ENCODE measurements around the gene DHPS. TPM values are rescaled to one million over a fixed set of nuclear protein-coding genes. Genes with fewer than 3 reads are reported as not detected.
"Not testable (repeated sequence)": the region's sequence is repeated elsewhere in the genome, so short reads cannot be mapped to it uniquely, and the experiment has no call there.

Gene DHPS
- total RNA-seq, 4 donors from 2014 or later: 77.3 to 122 (median 92.1) TPM

GRCh38 chr19:12715102-12715501, 33.4 kb upstream of the DHPS start:
- ATAC-seq: no peak
- H3K4me1 ChIP-seq: peaks cover 0 to 39% (median 3%) of the 10 kb centered on the region in 3 donors
- no peak overlapping the region for H3K27ac ChIP-seq
- H3K9me3 ChIP-seq: no peaks in the 10 kb centered on the region
- WGBS, 2 donors (ENCODE audit: low coverage in 1 of 2): 80 to 100% methylated on average over 1 to 2 of the region's 15 CpGs
- peaks cover 0 to 90% of the 10 kb centered on the region in 2 donors for H3K36me3 ChIP-seq
- H3K4me3 ChIP-seq: no peak overlapping the region
- H3K27me3 ChIP-seq: no peaks in the 10 kb centered on the region
- no peak for TF ChIP-seq POLR2AphosphoS5 (IDR thresholded peaks at IDR 0.05)
- no peak for TF ChIP-seq EP300 (IDR thresholded peaks at IDR 0.05)
- TF ChIP-seq, protein P1, sequence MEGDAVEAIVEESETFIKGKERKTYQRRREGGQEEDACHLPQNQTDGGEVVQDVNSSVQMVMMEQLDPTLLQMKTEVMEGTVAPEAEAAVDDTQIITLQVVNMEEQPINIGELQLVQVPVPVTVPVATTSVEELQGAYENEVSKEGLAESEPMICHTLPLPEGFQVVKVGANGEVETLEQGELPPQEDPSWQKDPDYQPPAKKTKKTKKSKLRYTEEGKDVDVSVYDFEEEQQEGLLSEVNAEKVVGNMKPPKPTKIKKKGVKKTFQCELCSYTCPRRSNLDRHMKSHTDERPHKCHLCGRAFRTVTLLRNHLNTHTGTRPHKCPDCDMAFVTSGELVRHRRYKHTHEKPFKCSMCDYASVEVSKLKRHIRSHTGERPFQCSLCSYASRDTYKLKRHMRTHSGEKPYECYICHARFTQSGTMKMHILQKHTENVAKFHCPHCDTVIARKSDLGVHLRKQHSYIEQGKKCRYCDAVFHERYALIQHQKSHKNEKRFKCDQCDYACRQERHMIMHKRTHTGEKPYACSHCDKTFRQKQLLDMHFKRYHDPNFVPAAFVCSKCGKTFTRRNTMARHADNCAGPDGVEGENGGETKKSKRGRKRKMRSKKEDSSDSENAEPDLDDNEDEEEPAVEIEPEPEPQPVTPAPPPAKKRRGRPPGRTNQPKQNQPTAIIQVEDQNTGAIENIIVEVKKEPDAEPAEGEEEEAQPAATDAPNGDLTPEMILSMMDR (IDR thresholded peaks at IDR 0.05): no peak
- TF ChIP-seq POLR2A (IDR thresholded peaks at IDR 0.05): no peak

- not testable (repeated sequence) for H3K27me3 ChIP-seq, H3K9me3 ChIP-seq, H3K4me3 ChIP-seq, H3K27ac ChIP-seq, ATAC-seq
- Histone ChIP-seq H3K36me3 (peaks cover 0 to 97% of the 10 kb centered on the region in 2 donors), H3K4me1 (peaks cover 0 to 21% (median 0%) of the 10 kb centered on the region in 3 donors)
- WGBS, 2 donors (ENCODE audit: low coverage in 1 of 2): 86 to 90% methylated on average over 6 to 7 of the region's 9 CpGs
Observed at GRCh38 chr19:12713304-12713703, 31.6 kb upstream of the DHPS start.

- not testable (repeated sequence) for H3K9me3 ChIP-seq, ATAC-seq, H3K4me3 ChIP-seq, H3K27me3 ChIP-seq
- Histone ChIP-seq H3K36me3 (peaks cover 0 to 97% of the 10 kb centered on the region in 2 donors), H3K4me1 (peaks cover 0 to 16% (median 0%) of the 10 kb centered on the region in 3 donors), H3K27ac (peak overlapping the region in 1 of 4 donors; percentile 17)
- TF ChIP-seq, protein P1 (IDR thresholded peaks at IDR 0.05): peak in 3 of 4 experiments; percentile 35 to 39 (median 37)
- 91 to 95% methylated on average over 3 to 4 of the region's 14 CpGs for WGBS, 2 donors (ENCODE audit: low coverage in 1 of 2)
Observed at GRCh38 chr19:12712077-12712476, 30.4 kb upstream of the DHPS start.

GRCh38 chr19:12711187-12711586, 29.5 kb upstream of the DHPS start:
- 74% methylated on average over 3 of the region's 17 CpGs; no CpG with 5 or more reads in 1 of the 2 donors for WGBS, 2 donors (ENCODE audit: low coverage in 1 of 2)
- ATAC-seq: no peak
- H3K4me3 ChIP-seq: no peak overlapping the region
- peaks cover 0 to 8% (median 0%) of the 10 kb centered on the region in 3 donors for H3K4me1 ChIP-seq
- no peaks in the 10 kb centered on the region for H3K27me3 ChIP-seq
- peaks cover 0 to 97% of the 10 kb centered on the region in 2 donors for H3K36me3 ChIP-seq
- no peaks in the 10 kb centered on the region for H3K9me3 ChIP-seq
- no peak overlapping the region for H3K27ac ChIP-seq
- no peak for TF ChIP-seq POLR2A (IDR thresholded peaks at IDR 0.05)
- TF ChIP-seq, protein P1 (IDR thresholded peaks at IDR 0.05): no peak
- TF ChIP-seq EP300 (IDR thresholded peaks at IDR 0.05): no peak
- no peak for TF ChIP-seq POLR2AphosphoS5 (IDR thresholded peaks at IDR 0.05)

DNA sequence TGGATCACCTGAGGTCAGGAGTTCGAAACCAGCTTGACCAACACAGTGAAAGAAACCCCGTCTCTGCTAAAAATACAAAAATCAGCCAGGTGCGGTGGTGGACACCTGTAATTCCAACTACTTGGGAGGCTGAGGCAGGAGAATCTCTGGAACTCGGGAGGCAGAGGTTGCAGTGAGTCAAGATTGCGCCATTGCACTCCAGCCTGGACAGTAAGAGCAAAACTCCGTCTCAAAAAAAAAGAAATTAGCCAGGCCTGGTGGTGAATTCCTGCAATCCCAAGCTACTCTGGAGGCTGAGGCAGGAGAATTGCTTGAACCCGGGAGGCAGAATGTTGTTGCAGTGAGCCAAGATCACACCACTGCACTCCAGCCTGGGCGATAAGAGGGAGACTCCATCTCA, 27.0 kb upstream of the DHPS start:
- no peak for ATAC-seq
- Histone ChIP-seq H3K36me3 (peaks cover 0 to 97% of the 10 kb centered on the region in 2 donors), H3K9me3 (no peaks in the 10 kb centered on the region), H3K27ac (no peak overlapping the region), H3K27me3 (no peaks in the 10 kb centered on the region), H3K4me1 (no peaks in the 10 kb centered on the region), H3K4me3 (no peak overlapping the region)
- TF ChIP-seq, protein P1 (IDR thresholded peaks at IDR 0.05): no peak
- TF ChIP-seq POLR2AphosphoS5 (IDR thresholded peaks at IDR 0.05) (no peak), EP300 (IDR thresholded peaks at IDR 0.05) (no peak), POLR2A (IDR thresholded peaks at IDR 0.05) (no peak)
- 90 to 93% methylated on average over 2 to 3 of the region's 8 CpGs for WGBS, 2 donors (ENCODE audit: low coverage in 1 of 2)

All from gastroesophageal sphincter (tissue), 4 donors.